ENCODE data around the gene AKIRIN2.

DNA sequence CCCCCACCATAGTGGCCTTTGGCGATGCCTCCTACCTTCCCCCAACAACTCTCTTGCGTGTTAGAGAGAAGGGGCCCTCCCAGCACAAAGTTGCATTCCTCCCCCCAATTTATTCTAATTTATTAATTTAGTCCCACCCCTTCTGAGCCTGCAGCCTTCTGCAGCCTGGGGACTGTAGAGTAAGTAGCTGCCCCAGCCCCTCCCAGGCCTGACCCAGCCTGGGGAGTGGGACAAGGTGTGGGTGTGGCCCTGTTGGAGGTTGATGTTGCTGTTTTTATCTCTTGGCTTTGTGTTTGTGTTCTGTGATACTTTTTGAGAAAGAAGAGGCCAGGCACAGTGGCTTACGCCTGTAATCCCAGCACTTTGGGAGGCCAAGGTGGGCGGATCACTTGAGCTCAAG lies 62.7 kb downstream of the AKIRIN2 start:
- no peak for TF ChIP-seq CTCF (IDR thresholded peaks at IDR 0.05; ENCODE audit: extremely low read depth in 1 of 2, insufficient read depth in 1 of 2, low read depth in 1 of 2, low read length in 2 of 2)
- no peak for TF ChIP-seq MYC (IDR thresholded peaks at IDR 0.05; ENCODE audit: low read depth, low read length)
- no peak for TF ChIP-seq JUN (IDR thresholded peaks at IDR 0.05; ENCODE audit: borderline replicate concordance, insufficient read depth, insufficient read length, low read depth)
- no peak for TF ChIP-seq POLR2A (IDR thresholded peaks at IDR 0.05; ENCODE audit: low read depth, low read length)
- TF ChIP-seq POLR2AphosphoS5 (IDR thresholded peaks at IDR 0.05; ENCODE audit: insufficient read depth, low read depth, low read length), result no peak

Data from endothelial cell of umbilical vein (primary cell).